AG09319 (cell line): ENCODE measurements around the gene DHRS4L2.

Source experiments
- DNase-seq: peaks from one replicate; pipeline ENCODE4 v3.0.0-alpha.2; 2010; ENCODE audit warnings: low read depth; ENCODE audit errors: extremely low read depth
- TF ChIP-seq, protein P1 (sequence below): IDR thresholded peaks from 2 replicates; pipeline ENCODE4 v1.5.1; 2011; ENCODE audit warnings: low read depth, mild to moderate bottlenecking, inconsistent platforms, low read length, moderate library complexity

DHRS4L2 gene

DNA sequence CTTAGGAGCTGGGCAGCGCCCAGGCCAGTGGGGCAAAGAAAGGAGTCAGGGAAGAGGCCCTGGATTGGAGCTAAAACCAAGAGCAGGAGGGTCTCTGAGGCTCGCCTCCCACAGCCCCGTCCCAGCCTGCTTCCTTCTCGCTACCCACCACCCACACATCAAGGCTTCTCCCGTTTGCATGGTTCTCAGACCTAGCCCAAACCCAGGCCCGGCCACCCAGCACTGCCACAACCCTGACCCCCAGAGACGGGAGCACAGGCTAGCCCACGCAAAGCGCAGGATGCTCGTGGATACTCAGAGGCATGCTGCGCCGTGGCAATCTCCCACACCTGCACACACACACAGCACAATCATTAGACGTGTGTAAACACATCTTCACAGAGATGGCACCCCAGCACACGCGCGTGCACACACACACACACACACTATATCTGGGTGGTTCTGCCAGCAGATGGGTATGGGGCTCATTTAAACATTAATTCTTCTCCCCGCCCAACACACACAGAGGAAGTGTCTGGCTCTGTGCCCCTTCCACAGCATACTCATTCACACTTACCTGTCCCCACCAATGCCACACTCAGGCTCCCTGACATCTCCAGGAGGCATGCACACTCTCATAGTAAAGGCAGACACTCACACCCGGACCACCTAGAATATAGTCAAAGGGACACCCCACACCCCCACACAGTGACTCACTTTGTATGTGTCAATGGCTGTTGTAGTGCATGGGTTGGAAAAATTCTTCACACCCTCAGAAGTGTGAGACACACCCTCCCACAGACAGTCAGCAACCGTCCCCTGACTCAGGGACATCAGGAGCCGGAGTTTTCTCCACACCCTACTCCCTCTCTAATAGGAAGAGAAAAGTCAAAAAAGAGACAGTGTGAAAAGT, 64.2 kb downstream of the DHRS4L2 start:
- TF ChIP-seq, protein P1, sequence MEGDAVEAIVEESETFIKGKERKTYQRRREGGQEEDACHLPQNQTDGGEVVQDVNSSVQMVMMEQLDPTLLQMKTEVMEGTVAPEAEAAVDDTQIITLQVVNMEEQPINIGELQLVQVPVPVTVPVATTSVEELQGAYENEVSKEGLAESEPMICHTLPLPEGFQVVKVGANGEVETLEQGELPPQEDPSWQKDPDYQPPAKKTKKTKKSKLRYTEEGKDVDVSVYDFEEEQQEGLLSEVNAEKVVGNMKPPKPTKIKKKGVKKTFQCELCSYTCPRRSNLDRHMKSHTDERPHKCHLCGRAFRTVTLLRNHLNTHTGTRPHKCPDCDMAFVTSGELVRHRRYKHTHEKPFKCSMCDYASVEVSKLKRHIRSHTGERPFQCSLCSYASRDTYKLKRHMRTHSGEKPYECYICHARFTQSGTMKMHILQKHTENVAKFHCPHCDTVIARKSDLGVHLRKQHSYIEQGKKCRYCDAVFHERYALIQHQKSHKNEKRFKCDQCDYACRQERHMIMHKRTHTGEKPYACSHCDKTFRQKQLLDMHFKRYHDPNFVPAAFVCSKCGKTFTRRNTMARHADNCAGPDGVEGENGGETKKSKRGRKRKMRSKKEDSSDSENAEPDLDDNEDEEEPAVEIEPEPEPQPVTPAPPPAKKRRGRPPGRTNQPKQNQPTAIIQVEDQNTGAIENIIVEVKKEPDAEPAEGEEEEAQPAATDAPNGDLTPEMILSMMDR, result no peak
- no peak for DNase-seq

DNA sequence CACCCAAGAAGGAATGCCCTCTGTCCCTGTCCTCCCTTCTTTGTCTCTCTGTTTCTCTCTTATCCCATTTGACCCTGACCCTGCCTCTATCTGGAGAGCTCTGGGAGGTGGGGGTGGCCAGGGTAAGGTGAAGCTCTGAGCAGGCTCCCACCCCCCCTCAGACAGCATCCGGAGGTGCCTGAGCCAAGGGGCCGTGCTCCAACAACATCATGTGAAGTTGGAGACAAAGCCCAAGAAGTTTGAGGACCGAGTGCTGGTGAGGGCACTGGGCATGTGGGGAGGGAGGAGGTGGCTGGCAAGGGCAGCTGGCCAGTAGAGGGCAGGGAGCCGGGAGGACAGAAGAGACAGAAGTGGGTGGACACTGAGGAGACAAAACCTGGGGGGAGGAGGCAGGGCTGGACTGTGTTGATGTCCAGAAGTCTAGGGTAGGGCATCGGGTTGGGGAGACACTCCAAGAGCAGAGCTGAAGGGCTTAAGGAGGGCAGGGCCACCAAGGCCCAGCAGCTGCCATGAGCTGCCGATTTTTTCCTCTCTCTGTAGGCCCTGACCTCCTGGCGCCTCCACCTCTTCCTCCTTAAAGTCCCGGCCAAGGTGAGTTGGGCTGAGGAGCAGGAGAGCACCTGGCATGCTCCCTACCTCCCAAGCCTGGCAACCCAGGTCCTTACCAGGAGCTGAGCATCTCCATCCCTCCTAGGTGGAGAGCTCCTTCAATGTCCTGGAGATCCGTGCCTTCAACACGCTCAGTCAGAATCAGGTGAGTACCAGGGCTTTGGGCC, 65.0 kb downstream of the DHRS4L2 start:
- TF ChIP-seq, protein P1, result no peak
- DNase-seq, result no peak

DNA sequence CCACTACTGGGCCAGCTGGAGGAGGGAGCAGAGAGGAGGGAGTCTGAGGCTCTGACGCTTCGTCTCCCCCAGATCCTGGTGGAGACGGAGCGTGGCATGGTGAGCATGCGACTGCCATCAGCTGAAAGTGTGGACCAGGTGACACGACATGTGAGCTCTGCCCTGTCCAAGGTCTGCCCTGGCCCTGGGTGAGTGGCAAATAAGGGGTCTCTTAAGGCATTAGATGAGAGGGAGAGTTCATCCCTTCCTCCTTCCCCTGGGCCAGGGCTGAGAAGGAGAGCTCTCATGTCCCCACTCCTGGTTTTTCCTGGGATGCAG, 65.6 kb downstream of the DHRS4L2 start:
- TF ChIP-seq, protein P1, result no peak
- DNase-seq, result no peak

DNA sequence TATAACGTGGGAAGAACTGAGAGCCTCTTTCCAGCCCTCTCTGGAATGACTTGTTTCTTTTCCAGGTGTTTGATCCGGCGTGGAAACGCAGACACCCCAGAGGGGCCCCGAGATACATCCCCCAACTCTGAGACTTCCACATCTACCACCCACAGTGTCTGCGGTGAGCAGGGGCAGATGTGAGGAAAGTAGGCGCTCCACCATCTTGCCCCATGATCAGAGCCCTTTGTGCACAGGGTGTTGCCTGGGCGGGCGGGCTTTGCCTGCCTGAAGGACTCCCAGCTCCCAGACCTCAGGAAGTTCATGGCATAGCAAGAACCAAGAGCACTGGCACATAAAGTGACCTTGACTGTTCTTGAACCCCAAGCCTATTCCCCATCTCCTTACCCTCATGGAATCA, 65.9 kb downstream of the DHRS4L2 start:
- DNase-seq, result no peak
- TF ChIP-seq, protein P1, result no peak
